ENCODE results near the gene CLBA1.

- TF ChIP-seq CTCF (conservative IDR thresholded peaks at IDR 0.05; ENCODE audit: low read length) (no peak), EZH2phosphoT487 (IDR thresholded peaks at IDR 0.05; ENCODE audit: borderline replicate concordance) (no peak)
Measured at GRCh38 chr14:104967386-104968152, 18.0 kb upstream of the CLBA1 start.

Data from Loucy (cell line).